Measurements from ENCODE around the gene C6orf89.
A peak's percentile ranks its signal among the peaks of the same experiment; 100 is the strongest.

Gene C6orf89, protein sequence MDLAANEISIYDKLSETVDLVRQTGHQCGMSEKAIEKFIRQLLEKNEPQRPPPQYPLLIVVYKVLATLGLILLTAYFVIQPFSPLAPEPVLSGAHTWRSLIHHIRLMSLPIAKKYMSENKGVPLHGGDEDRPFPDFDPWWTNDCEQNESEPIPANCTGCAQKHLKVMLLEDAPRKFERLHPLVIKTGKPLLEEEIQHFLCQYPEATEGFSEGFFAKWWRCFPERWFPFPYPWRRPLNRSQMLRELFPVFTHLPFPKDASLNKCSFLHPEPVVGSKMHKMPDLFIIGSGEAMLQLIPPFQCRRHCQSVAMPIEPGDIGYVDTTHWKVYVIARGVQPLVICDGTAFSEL

DNA sequence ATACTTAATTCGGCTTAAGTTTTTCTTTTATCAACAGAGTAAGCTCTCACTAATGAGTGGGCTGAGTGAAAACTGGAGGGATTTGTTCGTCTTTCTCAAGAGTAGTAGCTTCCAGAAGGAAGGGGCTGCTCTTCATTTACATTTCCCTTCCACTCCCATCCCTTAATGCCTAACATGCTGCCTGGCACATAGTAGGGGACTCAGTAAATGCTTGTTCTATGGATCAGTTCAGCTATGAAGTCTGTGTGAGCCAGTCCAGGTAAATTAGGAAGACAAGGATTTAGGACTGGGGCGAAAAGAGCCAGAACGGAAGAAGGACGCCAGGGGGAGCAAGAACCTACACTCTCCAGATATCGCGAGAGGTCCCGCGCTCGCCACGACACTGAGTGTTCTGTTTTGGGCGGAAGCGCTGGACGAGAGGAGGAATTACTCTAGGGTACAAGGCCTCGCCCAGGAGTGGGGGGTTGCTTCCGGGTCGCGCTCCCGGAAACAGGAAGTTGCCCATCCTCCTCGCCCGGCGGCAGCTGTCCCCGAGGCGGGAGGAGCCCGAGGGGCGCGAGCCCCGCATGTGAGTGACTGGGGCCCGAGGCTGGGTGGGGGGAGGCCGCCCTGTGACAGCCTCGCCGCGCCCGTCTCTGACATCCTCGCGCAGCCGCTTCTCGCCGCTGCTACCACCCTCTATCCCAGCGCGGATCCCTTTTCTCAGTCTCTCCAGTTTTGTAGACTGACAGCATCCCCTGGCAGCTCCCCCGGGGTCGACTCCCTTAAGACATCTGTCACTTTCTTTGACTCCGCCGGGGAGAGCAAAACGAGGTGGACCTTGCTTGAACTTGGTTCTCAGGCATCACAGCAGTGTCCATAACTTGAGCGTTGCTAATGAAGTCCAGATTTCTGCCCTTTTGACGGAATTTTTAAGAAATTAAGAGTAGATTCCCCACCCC is at the start of gene C6orf89:
Gene C6orf89, plus strand, starts transcription at position 492 of the 941 bp plus-strand sequence. CDS start 13,493 bp downstream, outside the sequence.
- DNase-seq, result peak; percentile 97 to 98

DNA sequence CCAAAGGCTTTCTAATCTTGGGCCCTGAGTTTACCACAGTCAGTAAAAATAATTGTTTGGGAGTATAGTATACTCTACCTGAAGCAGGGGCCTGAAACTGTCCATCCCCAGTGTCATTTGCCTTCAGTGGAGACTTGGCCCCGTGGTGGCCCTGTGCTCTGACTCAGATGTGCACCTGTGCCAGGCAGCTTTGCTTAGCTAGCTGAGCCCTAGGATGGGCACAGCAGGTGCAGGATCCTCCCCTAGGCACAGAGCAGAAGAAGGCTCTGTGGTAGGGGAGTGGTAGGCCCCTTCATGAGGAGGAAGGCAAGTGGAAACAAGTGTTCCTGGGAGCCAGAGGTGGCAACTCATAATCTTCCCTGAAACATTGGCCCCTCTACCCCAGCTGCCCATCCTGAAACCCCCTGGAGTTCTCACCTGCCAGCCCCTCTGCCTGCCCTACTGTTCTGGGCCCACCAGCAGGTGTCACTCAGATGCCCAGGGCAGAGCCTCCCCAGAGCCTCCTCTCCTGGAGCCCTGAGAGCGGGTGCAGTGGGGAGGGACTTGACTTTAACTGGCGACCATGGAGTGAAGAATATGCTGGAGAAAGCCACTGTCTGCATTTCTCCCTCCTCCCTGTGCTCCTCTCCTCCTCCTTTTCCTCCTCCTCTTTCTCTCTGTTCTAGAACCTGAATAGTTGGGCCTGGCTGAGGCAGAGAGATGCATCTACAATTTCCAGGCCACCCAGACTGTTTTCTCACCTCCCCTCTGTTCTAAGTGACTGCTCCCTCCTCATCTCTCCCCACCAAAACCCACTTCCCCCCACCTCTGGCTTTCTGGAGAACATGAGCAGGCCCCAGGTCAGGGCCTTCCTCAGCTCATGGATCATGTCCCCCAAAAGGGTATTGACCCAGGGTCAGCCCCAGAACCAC is 49.4 kb upstream of the C6orf89 start:
- DNase-seq, result no peak

DNA sequence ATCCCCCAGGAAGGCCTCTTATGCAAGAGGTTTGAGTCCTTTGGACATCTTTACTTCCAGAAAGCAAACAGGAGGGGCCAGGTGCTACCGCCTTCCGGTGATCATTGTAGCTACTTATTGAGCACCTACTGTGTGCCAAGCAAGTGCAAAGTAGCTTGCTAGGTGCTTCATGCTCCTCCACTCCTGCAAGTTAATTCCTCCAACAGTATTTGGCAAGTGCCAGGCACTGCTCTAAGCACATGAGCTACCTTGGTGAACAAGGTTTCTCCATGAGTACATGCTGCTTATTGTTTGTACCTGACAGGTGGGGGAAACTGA is 48.8 kb upstream of the C6orf89 start:
- DNase-seq, result no peak

DNA sequence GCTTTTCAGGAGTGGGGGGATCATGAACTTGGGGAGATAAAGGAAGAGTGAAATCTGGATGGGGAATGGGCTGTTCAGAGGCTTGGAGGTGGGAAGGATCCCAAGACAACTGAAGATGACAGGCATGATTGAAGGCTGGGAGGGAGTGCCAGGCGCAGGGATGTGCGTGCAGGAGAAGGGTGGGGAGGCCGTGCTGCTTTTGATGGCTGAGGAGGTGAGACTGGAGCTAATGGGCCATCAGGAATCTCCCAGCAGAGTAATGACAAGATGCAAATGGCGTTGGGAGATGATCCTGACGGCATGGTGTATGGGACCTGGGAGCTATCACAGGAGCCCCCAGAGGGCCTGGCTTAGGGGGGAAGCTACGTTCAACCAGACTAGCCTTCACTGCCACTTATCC is 48.1 kb upstream of the C6orf89 start:
- no peak for DNase-seq

DNA sequence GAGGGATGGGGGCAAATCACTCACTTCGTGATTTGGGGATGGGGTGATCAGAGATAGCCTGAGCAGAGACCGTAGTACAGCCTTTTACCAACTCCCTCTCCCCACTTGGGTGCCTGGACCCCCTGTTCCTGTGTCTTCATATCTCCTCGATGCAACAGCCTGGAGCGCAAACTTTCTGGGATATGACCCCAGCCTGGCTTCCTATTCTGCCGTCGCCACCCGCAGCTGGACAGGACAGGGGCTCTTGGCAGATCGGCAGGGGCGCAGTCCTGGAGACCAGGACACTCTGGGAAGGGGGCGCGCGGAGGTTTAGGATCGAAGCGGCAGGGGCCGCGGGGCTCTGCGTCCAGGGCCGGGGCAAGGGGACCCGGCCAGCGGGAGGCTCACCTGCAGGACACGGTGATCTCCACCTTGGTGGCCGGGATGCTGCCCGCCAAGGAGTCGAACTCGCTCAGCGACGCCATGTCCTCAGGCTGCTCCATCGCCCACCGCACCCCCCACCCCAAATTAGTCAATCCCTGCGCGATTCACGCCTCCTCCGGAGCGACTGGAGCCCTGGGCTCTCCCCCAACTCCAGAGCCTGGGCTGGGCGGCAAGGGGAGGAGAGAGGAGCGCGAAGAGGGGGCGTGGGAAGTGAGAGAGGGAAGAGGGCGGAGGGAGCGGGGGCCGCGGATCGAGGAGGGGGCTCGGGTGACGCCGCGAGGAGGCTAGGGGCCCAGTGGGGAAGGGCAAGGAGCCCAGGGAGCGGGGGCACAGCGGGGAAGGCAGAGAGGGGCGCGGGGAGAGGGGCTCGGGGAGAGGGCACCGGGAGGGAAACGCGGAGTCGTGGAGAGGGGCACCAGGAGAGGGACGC is 46.6 kb upstream of the C6orf89 start, which contains the start of gene CPNE5:
Gene CPNE5, minus strand, starts transcription at position 549 of the 853 bp plus-strand sequence. Its CDS starts 67 bp downstream, at position 482.
- peak in 1 of 2 experiments; percentile 38 for DNase-seq

DNA sequence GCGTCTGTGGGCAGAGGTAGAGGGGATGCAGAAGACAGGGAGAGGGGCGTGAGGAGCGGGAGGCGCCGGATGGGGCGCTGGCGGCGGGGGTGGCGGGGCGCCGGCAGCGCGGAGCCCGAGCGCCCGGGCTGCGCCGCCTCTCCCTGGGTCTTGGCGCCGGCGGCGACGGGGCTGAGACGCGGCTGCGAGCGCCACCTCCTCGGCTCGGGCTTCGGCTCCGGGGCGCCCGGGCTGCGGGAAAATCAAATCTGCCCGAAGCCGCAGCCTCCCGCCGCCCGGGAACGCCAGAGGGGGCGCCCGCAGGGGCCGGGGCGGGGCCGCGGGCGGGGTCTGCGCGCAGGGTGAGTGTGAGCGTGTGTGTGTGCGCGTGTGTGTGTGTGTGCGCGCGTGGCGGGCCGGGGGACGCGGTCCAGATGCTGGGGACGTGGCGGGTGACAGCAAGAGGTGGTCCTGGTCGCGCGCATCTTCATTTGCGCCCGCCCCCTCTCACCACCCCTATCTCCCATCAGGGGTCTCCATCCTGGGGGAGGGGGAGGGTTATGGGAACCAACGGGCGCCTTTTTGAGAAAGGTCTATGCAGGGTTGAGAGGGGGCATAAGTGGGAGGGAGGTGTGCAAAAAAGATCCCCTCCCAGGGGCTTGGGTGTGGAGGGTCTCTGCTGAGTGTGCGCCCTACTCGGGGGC is 45.9 kb upstream of the C6orf89 start:
- peak in 1 of 2 experiments; percentile 74 for DNase-seq

DNA sequence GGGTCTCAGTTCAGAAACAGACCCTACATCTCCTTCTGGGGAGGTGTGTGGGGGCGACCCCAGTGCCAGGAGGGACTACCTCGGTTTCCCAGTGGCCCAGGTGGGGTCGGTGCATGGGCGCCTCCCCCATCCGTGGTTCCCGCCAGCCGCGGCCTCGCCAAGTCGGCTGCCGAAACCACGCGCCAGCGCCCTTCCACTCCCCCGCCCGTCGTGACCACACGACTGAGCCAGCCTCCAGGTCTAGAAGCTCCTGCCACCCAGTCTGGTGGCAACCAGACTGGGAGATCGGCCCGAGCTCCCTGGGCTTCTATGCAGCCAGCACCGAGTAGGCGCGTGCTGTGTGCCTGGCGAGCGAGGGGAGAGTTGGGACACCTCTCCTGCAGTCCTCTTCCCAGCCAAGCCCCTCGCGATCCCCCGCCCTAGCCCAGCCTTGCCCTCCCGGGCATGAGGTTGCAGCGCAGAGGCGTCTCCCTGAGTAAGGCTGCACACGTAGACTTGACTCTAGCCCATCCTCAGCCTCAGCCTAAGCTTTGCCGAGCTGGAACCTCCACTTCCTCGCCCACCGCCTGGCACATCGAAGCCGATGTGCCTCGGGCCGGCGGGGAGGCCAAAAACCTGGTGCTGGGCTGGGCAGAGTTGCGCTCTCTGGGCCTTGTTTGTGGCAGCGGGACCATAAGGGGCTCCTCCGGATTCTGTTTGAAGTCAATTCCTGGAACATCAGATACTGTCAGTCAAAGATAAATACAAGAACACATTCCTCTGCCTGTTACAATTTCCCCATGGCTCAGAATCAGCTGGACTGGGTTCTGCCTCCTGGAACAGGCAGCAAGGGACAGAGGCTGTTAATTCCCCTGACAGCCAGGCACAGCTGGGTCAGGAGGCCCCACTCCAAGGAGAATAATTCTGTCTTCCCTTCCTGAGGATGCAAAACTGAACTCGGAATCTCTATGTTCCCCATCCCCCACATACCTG is 45.0 kb upstream of the C6orf89 start:
- DNase-seq, result peak in 1 of 2 experiments; percentile 59

DNA sequence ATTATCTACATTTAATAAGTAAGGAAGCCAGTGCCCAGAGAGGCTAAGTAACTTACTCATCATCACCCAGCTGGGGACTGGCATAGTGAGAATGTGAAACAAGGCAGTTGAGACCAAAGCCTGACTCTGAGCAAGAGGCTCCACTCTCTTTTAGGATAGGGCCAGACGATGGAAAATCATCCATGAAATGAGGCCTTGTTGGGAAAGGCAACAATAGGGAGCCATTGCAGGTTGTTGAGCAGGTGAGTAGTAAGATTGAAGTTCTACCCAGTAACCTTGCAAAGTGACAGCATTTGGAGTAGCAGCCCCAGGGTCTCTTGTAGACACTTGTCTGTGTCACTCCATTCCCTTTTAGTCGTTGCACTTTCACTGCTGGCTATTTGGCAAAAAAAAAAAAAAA is 44.0 kb upstream of the C6orf89 start:
- DNase-seq, result no peak

DNA sequence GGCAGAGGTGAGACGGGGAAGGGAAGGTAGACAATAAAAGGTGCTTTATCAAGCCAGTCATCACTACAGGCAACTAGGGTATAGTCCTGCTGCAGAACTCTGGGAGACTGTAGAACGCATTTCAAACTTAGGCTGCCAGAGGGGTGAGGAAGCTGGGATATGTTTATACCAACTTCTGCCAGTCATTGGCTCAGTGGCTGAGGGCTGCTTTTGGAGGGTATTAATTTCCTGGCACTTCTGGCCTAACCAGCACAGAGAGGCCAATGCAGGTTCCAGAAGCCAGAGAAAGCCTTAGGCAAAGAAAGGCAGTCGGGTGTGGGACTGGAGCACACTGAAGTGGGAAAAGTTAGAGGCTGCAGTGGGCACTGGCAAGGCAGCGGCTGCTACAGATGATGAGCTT is 42.6 kb upstream of the C6orf89 start:
- no peak for DNase-seq

DNA sequence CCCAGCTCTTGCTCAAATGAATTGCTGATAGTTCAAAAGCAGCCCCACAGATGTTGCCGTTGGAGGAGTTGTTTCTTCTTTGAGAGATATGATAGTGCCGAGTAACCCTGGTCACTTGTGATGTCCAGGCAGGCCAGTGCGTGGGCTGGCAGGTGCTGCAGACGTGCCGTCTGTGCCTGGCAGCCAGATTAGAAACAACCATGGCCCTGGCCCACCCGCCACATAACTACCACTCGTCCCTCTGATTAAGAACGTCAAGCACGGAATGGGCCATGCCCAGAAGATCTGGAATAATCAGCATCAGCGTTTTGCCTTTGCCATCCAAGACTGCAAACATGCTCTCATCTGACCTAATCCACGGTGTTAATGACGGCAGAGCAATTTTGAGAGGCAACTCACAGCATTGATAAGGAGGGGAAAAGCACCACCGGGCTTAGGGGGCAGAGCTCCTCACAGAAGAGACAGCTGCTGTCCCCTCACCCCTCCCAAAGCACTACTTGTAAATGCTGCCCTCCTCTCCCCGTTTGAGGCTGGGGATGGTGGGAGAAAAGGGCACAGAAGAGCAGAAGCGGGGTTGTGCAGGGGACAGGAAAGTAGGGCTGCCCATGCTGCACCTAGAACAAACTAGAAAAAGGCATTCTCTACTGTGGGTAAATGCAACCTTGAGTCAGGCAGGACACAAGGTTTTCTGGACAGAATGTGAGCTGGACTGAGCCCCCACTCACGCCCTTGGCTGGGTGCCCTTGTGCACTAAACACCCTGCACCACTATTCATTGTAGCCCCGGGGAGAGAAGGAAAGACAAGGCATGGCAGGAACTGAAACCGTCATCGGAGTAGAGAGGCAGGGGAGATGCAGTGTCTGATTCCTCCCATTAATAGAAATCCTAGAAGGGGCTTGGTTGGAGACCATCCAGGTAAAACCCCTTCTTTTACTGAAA is 41.3 kb upstream of the C6orf89 start:
- DNase-seq, result no peak

DNA sequence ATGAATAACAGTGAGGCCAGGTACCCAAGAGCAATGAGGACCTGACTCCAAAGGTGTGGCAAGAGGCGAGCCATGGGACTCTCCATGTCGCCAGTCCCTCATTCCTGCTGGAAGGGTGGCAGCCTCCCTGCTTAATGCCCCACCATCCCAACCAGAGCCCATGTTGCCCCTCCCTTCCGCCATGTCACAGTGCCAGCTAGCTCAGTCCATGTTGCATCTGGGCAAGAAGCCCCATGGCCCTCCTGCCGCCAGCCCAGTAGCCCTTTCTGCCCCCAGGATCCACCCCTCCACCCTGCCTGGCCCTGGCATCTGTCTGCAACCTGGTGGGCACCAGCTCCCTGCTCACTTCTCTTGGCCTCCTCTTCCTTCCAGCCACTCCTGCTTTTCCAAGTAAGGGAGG is 40.5 kb upstream of the C6orf89 start:
- DNase-seq, result no peak

DNA sequence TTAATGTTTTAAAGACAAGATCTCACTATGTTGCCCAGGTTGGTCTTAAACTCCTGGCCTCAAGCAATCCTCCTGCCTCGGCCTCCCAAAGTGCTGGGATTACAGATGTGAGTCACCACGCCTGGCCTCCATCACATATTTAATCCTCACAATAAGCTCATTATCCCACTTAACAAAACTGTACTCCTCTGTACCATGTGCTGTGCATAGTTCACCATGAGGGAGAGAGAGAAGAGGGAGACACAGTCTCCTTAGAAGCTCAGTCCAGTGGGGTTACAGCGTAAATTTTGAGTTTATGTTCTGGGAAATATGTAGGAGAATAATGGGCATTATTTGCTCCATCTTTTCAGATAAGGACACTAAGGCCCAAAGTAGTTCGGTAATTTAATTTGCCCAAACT is 38.6 kb upstream of the C6orf89 start:
- no peak for DNase-seq

DNA sequence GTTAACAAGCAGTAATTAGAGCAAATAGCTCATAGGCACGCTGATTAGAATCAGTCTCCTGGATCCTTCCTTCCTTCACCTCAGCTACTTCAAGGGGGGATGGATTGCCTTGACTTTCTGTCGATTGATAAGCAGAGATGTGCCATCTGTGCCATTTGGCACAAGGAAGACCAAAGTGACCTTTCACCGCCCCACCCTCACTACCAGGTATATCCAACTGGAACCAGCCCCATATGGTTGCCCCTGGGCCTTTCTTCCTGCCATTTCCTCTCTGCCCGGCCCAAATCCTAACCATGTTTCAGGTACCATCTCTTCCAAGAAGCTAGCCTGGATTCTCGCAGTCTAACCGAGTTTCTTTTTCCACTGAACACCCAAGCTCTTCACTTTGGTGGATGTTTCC is 37.8 kb upstream of the C6orf89 start:
- DNase-seq, result no peak

DNA sequence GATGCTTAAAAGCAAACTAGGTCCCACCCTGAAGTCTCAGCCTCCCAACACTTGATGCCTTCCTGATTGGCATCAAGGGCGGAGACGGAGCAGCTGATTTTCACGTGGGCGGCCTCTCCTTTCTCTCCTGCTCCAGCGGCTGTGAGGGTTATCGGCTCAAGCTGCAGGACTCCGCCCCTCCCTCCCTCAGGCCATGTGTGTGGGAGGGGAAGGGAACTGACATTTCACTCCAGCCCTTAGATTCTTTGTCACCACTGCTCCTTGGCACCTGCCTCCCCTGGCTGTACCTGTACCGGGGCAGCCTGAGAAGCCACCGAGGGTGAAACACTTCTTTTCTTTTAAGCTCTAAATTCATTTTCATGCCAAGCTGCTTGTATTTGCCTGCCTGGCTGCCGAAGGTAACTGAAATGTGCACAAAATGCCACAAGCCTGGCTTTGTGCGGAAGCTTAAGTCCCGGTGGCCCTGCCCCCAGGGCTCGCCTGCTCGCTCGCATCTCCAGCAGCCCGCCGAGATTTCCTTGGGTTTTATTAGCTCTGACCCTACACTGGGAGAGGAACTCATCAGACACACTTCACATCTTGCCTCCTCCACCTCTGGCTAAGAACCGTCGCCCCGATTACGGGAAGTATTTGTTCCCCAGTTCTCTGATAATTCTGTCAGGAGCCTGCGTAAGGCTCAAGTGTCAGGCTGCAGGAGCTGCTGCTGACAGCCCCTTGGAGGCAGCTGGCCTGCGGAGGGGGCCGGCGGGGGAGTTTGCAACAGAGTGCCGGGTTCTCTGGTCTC is 36.9 kb upstream of the C6orf89 start:
- DNase-seq, result peak; percentile 61 to 86

DNA sequence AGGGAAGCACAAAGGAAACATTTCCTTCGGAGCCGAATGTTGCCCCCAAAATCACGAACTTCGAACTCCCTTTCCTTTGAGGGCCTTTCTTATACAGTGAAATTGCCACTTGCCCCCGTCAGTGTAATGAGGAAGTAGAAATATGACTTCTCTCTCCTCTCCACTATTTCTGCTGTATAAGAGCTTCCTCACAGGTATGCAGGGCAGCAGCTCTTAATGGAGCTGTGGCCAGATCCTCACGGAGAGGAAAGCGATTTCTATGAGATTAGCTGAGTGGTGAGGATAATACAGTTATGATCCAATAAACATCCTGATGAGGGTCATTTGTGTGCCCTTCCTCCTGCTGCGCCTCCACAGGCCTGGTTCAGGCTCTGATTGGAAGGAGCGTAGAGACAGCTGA is 35.7 kb upstream of the C6orf89 start:
- DNase-seq, result no peak

DNA sequence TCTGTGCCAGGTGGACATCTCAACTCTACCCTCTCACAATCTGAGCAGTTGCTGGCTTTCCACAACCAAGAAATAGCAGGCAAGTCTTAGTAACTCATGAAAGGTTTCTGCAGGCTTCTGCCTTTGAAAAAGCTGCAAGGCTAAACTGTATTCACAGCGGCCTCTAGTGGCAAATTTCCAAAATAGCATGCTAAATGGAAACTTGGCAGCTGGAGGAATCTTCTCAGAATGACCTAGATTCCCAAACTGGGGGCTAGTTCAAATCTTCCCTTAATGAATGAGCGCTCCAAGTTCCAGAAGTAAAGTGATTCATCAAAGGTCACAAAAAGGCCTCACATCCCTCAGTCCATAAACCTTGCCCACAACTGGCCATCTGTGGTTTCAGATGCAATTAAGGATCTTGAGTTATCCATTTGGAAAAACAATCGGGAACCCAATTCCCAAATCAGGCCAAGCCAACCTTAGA is 34.6 kb upstream of the C6orf89 start:
- peak; percentile 33 to 72 for DNase-seq

DNA sequence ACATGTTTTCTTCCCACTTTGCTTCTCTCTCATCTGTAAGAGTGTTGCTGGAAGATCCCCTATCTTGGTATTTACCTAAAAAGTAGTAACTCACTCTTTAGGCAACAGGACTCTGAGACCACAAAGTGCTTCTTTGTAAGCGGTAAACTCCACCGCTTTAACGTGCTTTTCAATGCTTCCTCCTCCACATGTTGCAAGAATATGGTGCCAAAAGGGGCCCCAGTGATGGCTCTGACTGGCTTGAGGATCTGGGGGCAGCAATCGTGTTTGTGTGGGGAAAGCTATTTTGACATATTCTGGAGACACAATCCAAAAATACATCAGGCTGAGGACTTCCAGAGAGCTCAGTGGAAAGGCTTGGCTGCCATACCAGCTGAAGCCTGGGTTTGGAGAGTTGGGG is 34.1 kb upstream of the C6orf89 start:
- no peak for DNase-seq

All from NCI-H526 (cell line).